NOMO-1 treated with dmso at 0.1 percent for 144 hours (cell line): ENCODE measurements around the gene EPHA1.
"Not testable (repeated sequence)": the region's sequence is repeated elsewhere in the genome, so short reads cannot be mapped to it uniquely, and the experiment has no call there.

Experiments used
- DNase-seq: peaks from one replicate; lab custom pipeline; 2025; ENCODE audit not compliant: unreplicated experiment; lab: John Stamatoyannopoulos, UW

EPHA1 gene

GRCh38 chr7:143406002-143406357, 2.7 kb downstream of the EPHA1 start:
- no peak for DNase-seq

GRCh38 chr7:143405173-143406001, 3.3 kb downstream of the EPHA1 start:
- DNase-seq = no peak

GRCh38 chr7:143402233-143402632, 6.4 kb downstream of the EPHA1 start:
- not testable (repeated sequence) for DNase-seq

- DNase-seq = no peak
These were observed 7.4 kb downstream of the EPHA1 start for GRCh38 chr7:143401265-143401664.

GRCh38 chr7:143399642-143400041, 9.0 kb downstream of the EPHA1 start:
- no peak for DNase-seq

GRCh38 chr7:143399151-143399550, 9.5 kb downstream of the EPHA1 start:
- DNase-seq = no peak

GRCh38 chr7:143398616-143399015, 10.0 kb downstream of the EPHA1 start:
- DNase-seq = no peak

GRCh38 chr7:143397710-143398530, 10.7 kb downstream of the EPHA1 start:
- DNase-seq = no peak

GRCh38 chr7:143396625-143397556, 11.8 kb downstream of the EPHA1 start:
- no peak for DNase-seq

GRCh38 chr7:143396182-143396581, 12.5 kb downstream of the EPHA1 start:
- DNase-seq = no peak

- DNase-seq = no peak
These were observed 13.2 kb downstream of the EPHA1 start for GRCh38 chr7:143395187-143396149.

GRCh38 chr7:143394777-143395176, 13.9 kb downstream of the EPHA1 start:
- no peak for DNase-seq

GRCh38 chr7:143394068-143394467, 14.6 kb downstream of the EPHA1 start:
- DNase-seq = no peak

- no peak for DNase-seq
These were observed 15.2 kb downstream of the EPHA1 start for GRCh38 chr7:143393267-143394041.

- DNase-seq = no peak
These were observed 15.8 kb downstream of the EPHA1 start for GRCh38 chr7:143392875-143393266.

- DNase-seq = not testable (repeated sequence)
These were observed 16.2 kb downstream of the EPHA1 start for GRCh38 chr7:143392427-143392826.

- no peak for DNase-seq
These were observed 16.9 kb downstream of the EPHA1 start for GRCh38 chr7:143391462-143392404.

- DNase-seq = no peak
These were observed 17.8 kb downstream of the EPHA1 start for GRCh38 chr7:143390773-143391317.
